ENCODE data around the gene TPR. TPM values are rescaled to one million over a fixed set of nuclear protein-coding genes. Genes with fewer than 3 reads are reported as not detected.
A peak's percentile ranks its signal among the peaks of the same experiment; 100 is the strongest.

TPR gene
- total RNA-seq, 1 experiment from 2014 or later: 107 TPM

DNA sequence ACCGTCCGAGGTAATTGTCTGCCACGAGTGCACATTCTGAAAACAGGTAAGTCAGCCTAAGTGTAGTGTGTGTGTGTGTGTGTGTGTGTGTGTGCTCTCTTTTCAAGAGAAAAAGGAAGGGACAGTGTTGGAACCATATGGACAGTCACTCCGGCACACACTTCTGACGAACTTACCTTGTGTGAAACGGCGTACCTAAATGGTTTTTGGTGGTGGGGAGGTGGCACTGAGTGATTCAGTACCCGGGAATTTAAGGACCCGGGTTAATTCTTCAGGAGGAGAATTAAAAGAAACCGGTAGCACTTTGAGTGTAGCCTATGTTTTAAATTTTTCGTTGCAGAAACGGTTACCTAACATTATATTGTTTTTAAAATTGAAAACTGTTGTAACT lies 871 bp upstream of the TPR start:
- Histone ChIP-seq H4K5ac (ENCODE audit: insufficient read length, low read depth, low read length) (no peak overlapping the region), H2AFZ (ENCODE audit: low read length) (peak overlapping the region; percentile 81), H2BK20ac (ENCODE audit: low read depth, low read length, poor library complexity, severe bottlenecking) (no peak overlapping the region), H2BK15ac (ENCODE audit: low read depth, low read length) (no peak overlapping the region), H3T11ph (ENCODE audit: low read length) (no peak overlapping the region), H3K23ac (ENCODE audit: insufficient read length, low read depth, low read length) (no peak overlapping the region), H3K9me3 (ENCODE audit: control insufficient read depth, low read depth, low read length) (no peaks in the 10 kb centered on the region), H2AK5ac (ENCODE audit: insufficient read length, low read length) (no peak overlapping the region), H3K4me1 (ENCODE audit: insufficient read depth, low read length) (no peaks in the 10 kb centered on the region), H4K8ac (replicated peaks; ENCODE audit: insufficient read length, low read depth, low read length) (no peak overlapping the region), H3K27ac (ENCODE audit: insufficient read length, low read depth, low read length) (peak overlapping the region; percentile 55), H4K20me1 (ENCODE audit: control insufficient read depth, insufficient read depth, insufficient read length) (no peaks in the 10 kb centered on the region), H3K79me1 (ENCODE audit: insufficient read depth, low read depth, low read length, poor library complexity, severe bottlenecking) (no peaks in the 10 kb centered on the region), H2BK12ac (ENCODE audit: insufficient read length, low read depth, low read length) (no peak overlapping the region), H3K9ac (ENCODE audit: extremely low read depth, insufficient read length, low read length) (peak overlapping the region; percentile 90), H2BK5ac (ENCODE audit: insufficient read length, low read length) (no peak overlapping the region), H3K27me3 (ENCODE audit: insufficient read depth, low read length) (no peaks in the 10 kb centered on the region), H2BK120ac (ENCODE audit: low read depth, low read length, poor library complexity, severe bottlenecking) (no peak overlapping the region), H3K14ac (ENCODE audit: insufficient read depth, low read length) (peak overlapping the region; percentile 93; the same call in 1 of the 2 replicates), H3K79me2 (ENCODE audit: insufficient read depth, low read length) (peaks cover 19% of the 10 kb centered on the region; the same call in 1 of the 2 replicates), H3K4ac (ENCODE audit: low read depth, low read length) (no peak overlapping the region), H3K56ac (ENCODE audit: insufficient read length, low read depth, low read length) (no peak overlapping the region), H3K23me2 (ENCODE audit: insufficient read length, low read depth, low read length, poor library complexity, severe bottlenecking) (no peaks in the 10 kb centered on the region), H3K18ac (ENCODE audit: insufficient read length, low read depth, low read length) (peak overlapping the region; percentile 97), H4K91ac (ENCODE audit: insufficient read length, low read depth, low read length) (no peak overlapping the region), H3K4me2 (ENCODE audit: insufficient read depth, insufficient read length, low read length) (peak overlapping the region; percentile 84)
- no CpG with 5 or more reads among the region's 12 CpGs for WGBS (ENCODE audit: extremely low coverage, insufficient read length, low lambda C conversion rate)
- H3K27me3 Mint-ChIP-seq (ENCODE audit: low read depth): no peaks in the 10 kb centered on the region; the same call in 1 of the 2 replicates
- TF ChIP-seq, protein P1, sequence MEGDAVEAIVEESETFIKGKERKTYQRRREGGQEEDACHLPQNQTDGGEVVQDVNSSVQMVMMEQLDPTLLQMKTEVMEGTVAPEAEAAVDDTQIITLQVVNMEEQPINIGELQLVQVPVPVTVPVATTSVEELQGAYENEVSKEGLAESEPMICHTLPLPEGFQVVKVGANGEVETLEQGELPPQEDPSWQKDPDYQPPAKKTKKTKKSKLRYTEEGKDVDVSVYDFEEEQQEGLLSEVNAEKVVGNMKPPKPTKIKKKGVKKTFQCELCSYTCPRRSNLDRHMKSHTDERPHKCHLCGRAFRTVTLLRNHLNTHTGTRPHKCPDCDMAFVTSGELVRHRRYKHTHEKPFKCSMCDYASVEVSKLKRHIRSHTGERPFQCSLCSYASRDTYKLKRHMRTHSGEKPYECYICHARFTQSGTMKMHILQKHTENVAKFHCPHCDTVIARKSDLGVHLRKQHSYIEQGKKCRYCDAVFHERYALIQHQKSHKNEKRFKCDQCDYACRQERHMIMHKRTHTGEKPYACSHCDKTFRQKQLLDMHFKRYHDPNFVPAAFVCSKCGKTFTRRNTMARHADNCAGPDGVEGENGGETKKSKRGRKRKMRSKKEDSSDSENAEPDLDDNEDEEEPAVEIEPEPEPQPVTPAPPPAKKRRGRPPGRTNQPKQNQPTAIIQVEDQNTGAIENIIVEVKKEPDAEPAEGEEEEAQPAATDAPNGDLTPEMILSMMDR (conservative IDR thresholded peaks at IDR 0.05): no peak
- H3K4me1 Mint-ChIP-seq: no peaks in the 10 kb centered on the region
- peak overlapping the region; percentile 96 to 100 for H3K4me3 Mint-ChIP-seq
- DNase-seq: no peak
- H3K9me3 Mint-ChIP-seq: peaks cover 0 to 2% of the 10 kb centered on the region in 2 experiments; a peak in 1 of 5 replicates
- H3K36me3 Mint-ChIP-seq (ENCODE audit: insufficient read depth in 1 of 3, low read depth in 3 of 3): peaks cover 17 to 34% (median 30%) of the 10 kb centered on the region in 3 experiments
- peak overlapping the region; percentile 100 for H3K27ac Mint-ChIP-seq
